COLO668 (cell line): ENCODE measurements around the gene PSMA8.
"Not testable (repeated sequence)": the region's sequence is repeated elsewhere in the genome, so short reads cannot be mapped to it uniquely, and the experiment has no call there.

Experiments used
- DNase-seq: peaks from one replicate; lab custom pipeline; 2025; ENCODE audit not compliant: unreplicated experiment; lab: John Stamatoyannopoulos, UW

The PSMA8 gene

DNA sequence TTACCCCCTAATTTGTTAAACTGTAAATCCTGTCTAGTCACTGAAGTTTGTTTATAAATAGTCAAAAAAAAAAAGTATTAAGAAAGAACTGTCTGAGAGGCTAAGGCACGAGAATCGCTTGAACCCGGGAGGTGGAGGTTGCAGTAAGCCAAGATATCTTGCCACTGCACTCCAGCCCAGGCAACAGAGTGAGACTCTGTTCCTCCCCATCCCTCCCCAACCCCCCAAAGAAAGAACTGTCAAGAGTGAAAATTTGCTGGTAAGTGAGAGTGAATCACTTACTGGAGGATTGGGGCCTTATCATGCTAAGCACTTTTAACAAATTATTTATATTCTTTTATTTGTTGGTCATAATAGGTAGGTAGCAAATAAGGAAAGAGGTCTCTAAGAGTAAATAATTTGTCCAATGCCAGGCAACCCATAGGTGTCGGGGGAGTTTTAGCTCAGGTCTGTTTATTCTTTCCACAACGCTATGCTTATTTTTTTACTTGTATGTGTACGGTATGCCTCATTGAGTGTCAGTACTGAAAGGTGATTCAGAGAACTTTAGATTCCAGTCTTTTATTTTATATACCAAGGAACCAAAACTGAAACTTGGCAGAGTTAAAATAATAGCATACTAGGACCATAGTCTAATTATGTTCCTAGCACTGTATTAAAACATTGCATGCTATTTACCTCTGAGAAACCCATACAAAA, 95.0 kb downstream of the PSMA8 start:
- DNase-seq = no peak

DNA sequence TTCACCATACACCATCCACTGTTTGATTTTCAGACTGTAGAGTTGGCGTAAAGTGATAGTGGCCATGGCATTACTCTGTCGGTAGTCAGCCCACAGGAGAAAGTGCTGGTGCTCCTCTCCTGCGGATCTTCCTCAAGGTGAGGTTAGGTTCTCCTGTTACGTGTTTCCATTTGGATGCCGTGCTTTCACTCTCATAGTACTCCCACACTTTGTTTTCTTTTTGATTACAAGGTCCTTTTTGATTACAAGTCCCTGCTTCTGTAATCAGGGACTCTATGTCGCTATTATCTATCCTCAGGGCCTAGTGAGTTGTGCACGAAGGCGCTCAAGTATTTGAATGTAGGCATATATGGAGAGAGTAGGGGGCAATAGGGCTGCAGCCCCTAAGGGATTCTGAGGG, 96.8 kb downstream of the PSMA8 start:
- no peak for DNase-seq

DNA sequence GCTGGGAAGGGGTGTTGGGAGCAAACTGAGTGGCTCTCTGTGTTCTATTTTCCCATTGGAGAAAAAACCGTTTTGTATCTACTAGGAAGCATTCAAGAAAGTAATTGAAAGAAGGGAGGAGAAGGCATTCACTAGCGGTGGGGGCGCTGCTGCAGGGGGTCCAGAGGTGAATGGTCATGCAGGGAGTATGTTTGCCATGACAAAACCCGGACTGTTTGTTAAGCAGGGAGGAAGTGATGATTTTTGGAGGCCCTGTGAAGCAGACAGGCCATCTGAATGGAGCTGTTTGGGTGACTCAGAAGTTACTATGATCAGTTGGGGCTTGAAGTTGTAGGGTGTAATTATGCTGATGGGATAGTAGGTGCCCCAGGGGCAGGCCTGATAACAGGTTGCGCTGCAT, 99.5 kb downstream of the PSMA8 start:
- DNase-seq = no peak

DNA sequence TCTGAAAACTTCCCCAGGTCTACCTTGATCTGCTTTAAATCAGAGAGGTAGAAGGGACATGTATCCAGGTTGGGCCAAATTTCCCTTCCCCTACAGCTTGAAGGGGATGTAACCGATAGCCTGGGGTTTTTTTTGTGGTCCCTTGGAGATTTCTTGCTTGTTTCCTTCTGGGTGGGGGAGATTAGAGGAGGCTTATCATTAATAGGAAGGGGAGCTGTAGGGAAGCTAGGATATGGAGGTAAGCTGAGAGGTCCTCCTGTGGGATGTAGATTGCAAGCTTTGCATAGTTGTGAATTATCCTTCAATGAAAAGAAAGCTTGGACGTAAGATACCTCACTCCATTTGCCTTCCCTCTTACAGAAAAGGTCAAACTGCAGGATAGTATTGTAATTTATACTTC, 103.7 kb downstream of the PSMA8 start:
- DNase-seq = not testable (repeated sequence)

DNA sequence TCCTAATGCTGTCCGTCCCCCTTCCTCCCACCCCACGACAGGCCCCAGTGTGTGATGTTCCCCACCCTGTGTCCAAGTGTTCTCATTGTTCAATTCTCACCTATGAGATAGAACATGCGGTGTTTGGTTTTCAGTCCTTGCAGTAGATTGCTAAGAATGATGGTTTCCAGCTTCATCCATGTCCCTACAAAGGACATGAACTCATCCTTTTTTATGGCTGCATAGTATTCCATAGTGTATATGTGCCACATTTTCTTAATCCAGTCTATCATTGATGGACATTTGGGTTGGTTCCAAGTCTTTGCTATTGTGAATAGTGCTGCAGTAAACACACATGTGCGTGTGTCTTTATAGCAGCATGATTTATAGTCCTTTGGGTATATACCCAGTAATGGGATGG, 105.0 kb downstream of the PSMA8 start:
- DNase-seq = not testable (repeated sequence)

DNA sequence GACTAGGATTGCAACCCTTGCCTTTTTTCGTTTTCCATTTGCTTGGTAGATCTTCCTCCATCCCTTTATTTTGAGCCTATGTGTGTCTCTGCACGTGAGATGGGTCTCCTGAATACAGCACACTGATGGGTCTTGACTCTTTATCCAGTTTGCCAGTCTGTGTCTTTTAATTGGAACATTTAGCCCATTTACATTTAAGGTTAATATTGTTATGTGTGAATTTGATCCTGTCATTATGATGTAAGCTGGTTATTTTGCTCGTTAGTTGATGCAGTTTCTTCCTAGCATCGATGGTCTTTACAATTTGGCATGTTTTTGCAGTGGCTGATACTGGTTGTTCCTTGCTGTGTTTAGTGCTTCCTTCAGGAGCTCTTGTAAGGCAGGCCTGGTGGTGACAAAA, 108.7 kb downstream of the PSMA8 start:
- not testable (repeated sequence) for DNase-seq
